HEK293 (cell line): Measurements from ENCODE around the gene CYP2S1.
A peak's percentile ranks its signal among the peaks of the same experiment; 100 is the strongest.

Source experiments
- CTCF ChIA-PET: fragments of 350-600 bp; formaldehyde crosslinking; extraction: SDS; loops from one replicate; lab custom pipeline; 2021; ENCODE audit warnings: antibody characterized with exemption; lab: Yijun Ruan, JAX
- POLR2A ChIA-PET: fragments of 300-600 bp; formaldehyde crosslinking; extraction: SDS; loops from one replicate; lab custom pipeline; 2020; ENCODE audit warnings: antibody characterized with exemption, inconsistent platforms; lab: Yijun Ruan, JAX
- H3K27ac ChIP-seq: fragments of 200-500 bp; sonication (Bioruptor generic); 2 replicates; pipeline ENCODE4 v1.5.1; 2014; ENCODE audit warnings: low read depth, low read length, control low read depth, inconsistent platforms; ENCODE audit errors: extremely low read depth
- H3K36me3 ChIP-seq, 2 experiments: fragments of 200-500 bp in 1 of 2; sonication (Bioruptor generic) in 1 of 2; 1 replicate in 1 of 2; 2 replicates in 1 of 2; pipeline ENCODE4 v1.5.1; 2014 to 2017; ENCODE audit warnings: inconsistent platforms in 2 of 2, low read length in 2 of 2; ENCODE audit not compliant: control insufficient read depth in 2 of 2, insufficient read depth in 1 of 2
- H3K4me1 ChIP-seq: fragments of 200-500 bp; sonication (Bioruptor generic); 2 replicates; pipeline ENCODE4 v1.5.1; 2014; ENCODE audit warnings: mild to moderate bottlenecking, low read length, inconsistent platforms; ENCODE audit not compliant: control insufficient read depth, insufficient read depth
- H3K4me3 ChIP-seq: 2 replicates; pipeline ENCODE4 v1.5.1; 2011; ENCODE audit warnings: low read depth, mild to moderate bottlenecking, control low read depth, low read length, moderate library complexity
- H3K9me3 ChIP-seq: fragments of 200-500 bp; sonication (Bioruptor generic); 2 replicates; pipeline ENCODE4 v1.5.1; 2014; ENCODE audit warnings: low read depth, low read length, inconsistent platforms; ENCODE audit not compliant: control insufficient read depth, insufficient read depth
- IKZF3 ChIP-seq: fragments of 450-650 bp; IDR thresholded peaks from 2 replicates; pipeline ENCODE4 v1.5.0; 2018; ENCODE audit warnings: missing biosample characterization, mild to moderate bottlenecking, missing genetic modification characterization, moderate library complexity
- INSM2 ChIP-seq: fragments of 450-650 bp; formaldehyde crosslinking; IDR thresholded peaks from 2 replicates; pipeline ENCODE4 v1.5.1; 2016; ENCODE audit warnings: missing biosample characterization, missing genetic modification characterization
- KLF1 ChIP-seq: fragments of 450-650 bp; formaldehyde crosslinking; IDR thresholded peaks from 2 replicates; pipeline ENCODE4 v1.5.1; 2016; ENCODE audit warnings: missing biosample characterization, missing genetic modification characterization
- KLF8 ChIP-seq: fragments of 450-650 bp; formaldehyde crosslinking; IDR thresholded peaks from 2 replicates; pipeline ENCODE4 v1.5.1; 2016; ENCODE audit warnings: missing biosample characterization, missing genetic modification characterization
- OVOL3 ChIP-seq: fragments of 450-650 bp; formaldehyde crosslinking; IDR thresholded peaks from 2 replicates; pipeline ENCODE4 v1.5.1; 2016; ENCODE audit warnings: missing biosample characterization, missing genetic modification characterization
- PATZ1 ChIP-seq: fragments of 450-650 bp; formaldehyde crosslinking; IDR thresholded peaks from 2 replicates; pipeline ENCODE4 v1.5.1; 2016; ENCODE audit warnings: missing biosample characterization, missing genetic modification characterization
- SALL2 ChIP-seq: fragments of 450-650 bp; formaldehyde crosslinking; IDR thresholded peaks from 2 replicates; pipeline ENCODE4 v1.5.0; 2017; ENCODE audit warnings: missing biosample characterization, mild to moderate bottlenecking, missing genetic modification characterization, borderline replicate concordance
- YY1 ChIP-seq: fragments of 450-650 bp; formaldehyde crosslinking; IDR thresholded peaks from 2 replicates; pipeline ENCODE4 v1.5.1; 2018; ENCODE audit warnings: missing biosample characterization, missing genetic modification characterization
- ZBTB21 ChIP-seq: fragments of 450-650 bp; formaldehyde crosslinking; IDR thresholded peaks from 2 replicates; pipeline ENCODE4 v1.5.1; 2017; ENCODE audit warnings: missing biosample characterization, missing genetic modification characterization
- ZEB2 ChIP-seq: fragments of 450-650 bp; formaldehyde crosslinking; IDR thresholded peaks from 2 replicates; pipeline ENCODE4 v1.5.1; 2016; ENCODE audit warnings: missing biosample characterization, missing genetic modification characterization
- ZFHX2 ChIP-seq: fragments of 450-650 bp; formaldehyde crosslinking; conservative IDR thresholded peaks from 2 replicates; pipeline ENCODE4 v1.5.1; 2016; ENCODE audit warnings: missing biosample characterization, missing genetic modification characterization
- ZNF169 ChIP-seq: fragments of 450-650 bp; formaldehyde crosslinking; IDR thresholded peaks from 2 replicates; pipeline ENCODE4 v1.5.1; 2016; ENCODE audit warnings: missing biosample characterization, missing genetic modification characterization
- ZNF266 ChIP-seq: fragments of 450-650 bp; formaldehyde crosslinking; IDR thresholded peaks from 2 replicates; pipeline ENCODE4 v1.5.1; 2016; ENCODE audit warnings: missing biosample characterization, missing genetic modification characterization, low read depth
- ZNF350 ChIP-seq: fragments of 450-650 bp; formaldehyde crosslinking; IDR thresholded peaks from 2 replicates; pipeline ENCODE4 v1.5.0; 2017; ENCODE audit warnings: missing biosample characterization, mild to moderate bottlenecking, missing genetic modification characterization
- ZNF37A ChIP-seq: fragments of 450-650 bp; IDR thresholded peaks from 2 replicates; pipeline ENCODE4 v1.5.1; 2018; ENCODE audit warnings: missing biosample characterization, missing genetic modification characterization
- ZNF394 ChIP-seq: fragments of 450-650 bp; formaldehyde crosslinking; IDR thresholded peaks from 2 replicates; pipeline ENCODE4 v1.5.1; 2016; ENCODE audit warnings: missing biosample characterization, missing genetic modification characterization, mild to moderate bottlenecking, moderate library complexity, borderline replicate concordance
- ZNF423 ChIP-seq: fragments of 450-650 bp; formaldehyde crosslinking; IDR thresholded peaks from 2 replicates; pipeline ENCODE4 v1.5.1; 2016; ENCODE audit warnings: missing biosample characterization, missing genetic modification characterization
- ZNF501 ChIP-seq: fragments of 450-650 bp; formaldehyde crosslinking; IDR thresholded peaks from 2 replicates; pipeline ENCODE4 v1.5.1; 2016; ENCODE audit warnings: missing biosample characterization, missing genetic modification characterization
- ZNF549 ChIP-seq: fragments of 450-650 bp; IDR thresholded peaks from 2 replicates; pipeline ENCODE4 v1.5.1; 2018; ENCODE audit warnings: missing biosample characterization, missing genetic modification characterization, mild to moderate bottlenecking, inconsistent platforms, moderate library complexity
- ZNF571 ChIP-seq: fragments of 450-650 bp; formaldehyde crosslinking; IDR thresholded peaks from 2 replicates; pipeline ENCODE4 v1.5.0; 2017; ENCODE audit warnings: missing biosample characterization, missing genetic modification characterization
- ZNF677 ChIP-seq: fragments of 450-650 bp; IDR thresholded peaks from 2 replicates; pipeline ENCODE4 v1.5.0; 2018; ENCODE audit warnings: missing biosample characterization, mild to moderate bottlenecking, missing genetic modification characterization, moderate library complexity
- ZNF768 ChIP-seq: fragments of 450-650 bp; formaldehyde crosslinking; IDR thresholded peaks from 2 replicates; pipeline ENCODE4 v1.5.1; 2018; ENCODE audit warnings: missing biosample characterization, mild to moderate bottlenecking, missing genetic modification characterization
- ZNF843 ChIP-seq: fragments of 450-650 bp; formaldehyde crosslinking; IDR thresholded peaks from 2 replicates; pipeline ENCODE4 v1.5.1; 2016; ENCODE audit warnings: missing biosample characterization, missing genetic modification characterization
- ZXDB ChIP-seq: fragments of 450-650 bp; formaldehyde crosslinking; IDR thresholded peaks from 2 replicates; pipeline ENCODE4 v1.5.1; 2016; ENCODE audit warnings: missing biosample characterization, missing genetic modification characterization
- TF ChIP-seq, protein P1 (sequence below): fragments of 450-650 bp; formaldehyde crosslinking; IDR thresholded peaks from 2 replicates; pipeline ENCODE4 v1.5.1; 2016; ENCODE audit warnings: missing biosample characterization, missing genetic modification characterization
- TF ChIP-seq, protein P2 (sequence below): fragments of 450-650 bp; formaldehyde crosslinking; IDR thresholded peaks from 2 replicates; pipeline ENCODE4 v1.5.1; 2017; ENCODE audit warnings: missing biosample characterization, missing genetic modification characterization

Gene CYP2S1

DNA sequence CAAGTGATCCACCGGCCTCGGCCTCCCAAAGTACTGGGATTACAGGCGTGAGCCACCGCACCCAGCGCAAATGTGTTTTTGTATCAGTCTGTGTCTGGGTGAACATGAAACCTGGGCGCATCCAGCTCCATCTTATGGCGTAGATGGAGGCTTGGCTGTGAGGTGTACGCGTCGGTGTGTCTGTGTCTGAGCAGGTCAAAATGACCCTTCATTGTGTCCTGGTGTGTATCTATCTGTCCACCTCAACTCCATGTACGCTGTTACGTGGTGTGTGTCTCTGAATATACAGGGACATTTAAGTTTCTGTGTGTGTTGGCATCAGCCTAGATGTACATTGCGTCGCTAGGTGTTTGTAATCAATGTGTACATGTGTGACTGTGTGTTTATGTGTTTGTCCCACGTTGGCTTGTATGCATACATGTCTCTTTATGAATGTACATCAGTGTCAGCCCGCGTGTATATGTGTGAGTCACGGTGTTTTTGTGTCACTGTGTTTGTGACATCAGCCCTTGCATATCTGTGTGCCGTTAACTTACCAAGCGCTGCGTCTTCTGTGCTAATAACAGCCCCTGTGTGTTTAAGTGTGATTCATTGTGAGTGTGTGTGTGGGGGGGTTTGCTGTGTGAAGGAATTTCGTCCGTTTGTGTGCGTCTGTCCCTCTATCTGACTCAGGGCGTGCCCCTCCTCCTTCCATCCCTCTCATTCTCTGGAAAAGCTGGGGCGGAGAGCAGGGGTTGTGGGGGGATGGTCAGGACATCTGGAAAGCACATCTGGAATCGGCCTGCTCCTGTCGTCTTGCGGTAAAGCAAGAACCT lies 32.4 kb downstream of the CYP2S1 start (continued):
- TF ChIP-seq SALL2 (tag by site-specific recombination) (0 out of 2 replicates have a peak, but pooled peaks have one; percentile 66), INSM2 (peak; percentile 100), ZEB2 (tag by site-specific recombination) (peak; percentile 76), ZNF501 (0 out of 2 replicates have a peak, but pooled peaks have one; percentile 28), ZBTB21 (tag by site-specific recombination) (peak; percentile 91), OVOL3 (0 out of 2 replicates have a peak, but pooled peaks have one; percentile 36), ZXDB (tag by site-specific recombination) (peak; percentile 83), YY1 (no peak), KLF1 (tag by site-specific recombination) (peak; percentile 63)

DNA sequence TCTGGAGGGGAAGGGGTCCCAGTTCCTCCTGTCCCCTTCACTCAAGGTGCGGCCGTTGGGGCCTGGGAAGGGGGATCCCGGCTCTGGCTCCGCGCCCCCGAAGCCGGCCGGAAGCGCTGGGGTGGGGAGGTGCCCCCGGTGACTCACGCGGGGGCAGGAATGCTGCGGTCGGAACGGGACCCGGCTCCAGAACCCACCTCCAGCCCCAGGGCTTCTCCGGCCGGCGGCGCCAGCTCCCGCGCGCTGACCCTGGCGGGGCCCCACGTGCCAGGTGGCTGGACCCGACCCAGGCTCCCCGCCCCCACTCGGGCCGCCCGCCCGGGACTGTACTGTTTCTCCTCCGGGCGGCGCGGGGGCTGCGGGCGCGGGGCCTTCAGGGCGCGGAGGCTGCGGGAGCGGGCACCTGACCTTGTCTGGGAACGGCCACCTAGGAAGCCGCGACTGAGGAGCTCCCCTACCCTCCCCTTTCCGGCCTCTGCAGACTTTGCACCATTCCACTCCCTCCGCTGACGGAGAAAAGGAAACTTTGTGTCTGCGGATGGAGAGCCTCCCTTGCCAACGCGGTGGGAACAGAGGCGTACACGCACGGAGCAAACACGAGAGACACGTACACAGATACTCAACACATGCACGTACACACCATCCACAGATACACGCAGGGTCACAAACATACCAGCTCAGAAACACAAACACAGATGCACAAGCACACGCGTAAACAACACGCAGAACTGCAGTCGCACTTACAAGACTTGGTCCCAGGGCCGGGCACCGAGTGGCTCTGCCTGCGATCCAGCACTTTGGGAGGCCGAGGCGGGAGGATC lies 33.2 kb downstream of the CYP2S1 start:
- peak overlapping the region; percentile 38; the same call in 1 of the 2 replicates for H3K27ac ChIP-seq
- peak overlapping the region; percentile 33 for H3K4me3 ChIP-seq
- peaks cover 3% of the 10 kb centered on the region; the same call in 1 of the 2 replicates for H3K4me1 ChIP-seq
- ChIA-PET POLR2A (interaction anchor here (0.6 to 1.7 kb wide), 7 partner anchors 8 to 476 kb away, joined by 3 to 28 read pairs (median 5); partner anchors contain the start of genes ACTMAP, HNRNPUL1 and RAB4B), CTCF (interaction anchor here (0.6 to 2.5 kb wide), 8 partner anchors 22 to 966 kb away, joined by 3 to 10 read pairs (median 4); no protein-coding TSS in a partner anchor)
- no peaks in the 10 kb centered on the region for H3K36me3 ChIP-seq
- no peaks in the 10 kb centered on the region for H3K9me3 ChIP-seq
- no peak for TF ChIP-seq ZNF266 (tag by site-specific recombination)
- no peak for TF ChIP-seq ZNF37A (tag by site-specific recombination)
- TF ChIP-seq ZNF350 = no peak
- TF ChIP-seq ZEB2 (tag by site-specific recombination) = 0 out of 2 replicates have a peak, but pooled peaks have one; percentile 70
- TF ChIP-seq ZNF768 (tag by site-specific recombination) = no peak
- no peak for TF ChIP-seq ZNF549 (tag by site-specific recombination)
- peak; percentile 85 for TF ChIP-seq PATZ1
- 0 out of 2 replicates have a peak, but pooled peaks have one; percentile 31 for TF ChIP-seq ZNF394 (tag by site-specific recombination)
- TF ChIP-seq ZNF677 = peak; percentile 45; the same call in 1 of the 2 replicates
- TF ChIP-seq ZNF169 = no peak
- no peak for TF ChIP-seq ZNF571
- no peak for TF ChIP-seq ZNF843
- TF ChIP-seq, protein P1, sequence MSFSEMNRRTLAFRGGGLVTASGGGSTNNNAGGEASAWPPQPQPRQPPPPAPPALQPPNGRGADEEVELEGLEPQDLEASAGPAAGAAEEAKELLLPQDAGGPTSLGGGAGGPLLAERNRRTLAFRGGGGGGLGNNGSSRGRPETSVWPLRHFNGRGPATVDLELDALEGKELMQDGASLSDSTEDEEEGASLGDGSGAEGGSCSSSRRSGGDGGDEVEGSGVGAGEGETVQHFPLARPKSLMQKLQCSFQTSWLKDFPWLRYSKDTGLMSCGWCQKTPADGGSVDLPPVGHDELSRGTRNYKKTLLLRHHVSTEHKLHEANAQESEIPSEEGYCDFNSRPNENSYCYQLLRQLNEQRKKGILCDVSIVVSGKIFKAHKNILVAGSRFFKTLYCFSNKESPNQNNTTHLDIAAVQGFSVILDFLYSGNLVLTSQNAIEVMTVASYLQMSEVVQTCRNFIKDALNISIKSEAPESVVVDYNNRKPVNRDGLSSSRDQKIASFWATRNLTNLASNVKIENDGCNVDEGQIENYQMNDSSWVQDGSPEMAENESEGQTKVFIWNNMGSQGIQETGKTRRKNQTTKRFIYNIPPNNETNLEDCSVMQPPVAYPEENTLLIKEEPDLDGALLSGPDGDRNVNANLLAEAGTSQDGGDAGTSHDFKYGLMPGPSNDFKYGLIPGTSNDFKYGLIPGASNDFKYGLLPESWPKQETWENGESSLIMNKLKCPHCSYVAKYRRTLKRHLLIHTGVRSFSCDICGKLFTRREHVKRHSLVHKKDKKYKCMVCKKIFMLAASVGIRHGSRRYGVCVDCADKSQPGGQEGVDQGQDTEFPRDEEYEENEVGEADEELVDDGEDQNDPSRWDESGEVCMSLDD (tag by site-specific recombination) = peak; percentile 55; the same call in 1 of the 2 replicates
- peak; percentile 64 for TF ChIP-seq IKZF3 (tag by site-specific recombination)
- TF ChIP-seq, protein P2, sequence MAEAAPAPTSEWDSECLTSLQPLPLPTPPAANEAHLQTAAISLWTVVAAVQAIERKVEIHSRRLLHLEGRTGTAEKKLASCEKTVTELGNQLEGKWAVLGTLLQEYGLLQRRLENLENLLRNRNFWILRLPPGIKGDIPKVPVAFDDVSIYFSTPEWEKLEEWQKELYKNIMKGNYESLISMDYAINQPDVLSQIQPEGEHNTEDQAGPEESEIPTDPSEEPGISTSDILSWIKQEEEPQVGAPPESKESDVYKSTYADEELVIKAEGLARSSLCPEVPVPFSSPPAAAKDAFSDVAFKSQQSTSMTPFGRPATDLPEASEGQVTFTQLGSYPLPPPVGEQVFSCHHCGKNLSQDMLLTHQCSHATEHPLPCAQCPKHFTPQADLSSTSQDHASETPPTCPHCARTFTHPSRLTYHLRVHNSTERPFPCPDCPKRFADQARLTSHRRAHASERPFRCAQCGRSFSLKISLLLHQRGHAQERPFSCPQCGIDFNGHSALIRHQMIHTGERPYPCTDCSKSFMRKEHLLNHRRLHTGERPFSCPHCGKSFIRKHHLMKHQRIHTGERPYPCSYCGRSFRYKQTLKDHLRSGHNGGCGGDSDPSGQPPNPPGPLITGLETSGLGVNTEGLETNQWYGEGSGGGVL (tag by site-specific recombination) = peak; percentile 96
- TF ChIP-seq ZFHX2 (tag by site-specific recombination) = peak; percentile 94
- peak; percentile 81; the same call in 1 of the 2 replicates for TF ChIP-seq KLF8 (tag by site-specific recombination)
- TF ChIP-seq ZNF423 (tag by site-specific recombination) = no peak
- no peak for TF ChIP-seq SALL2 (tag by site-specific recombination)
